GM18511 (cell line): ENCODE data around the gene CASKIN2.
"Not testable (repeated sequence)": the region's sequence is repeated elsewhere in the genome, so short reads cannot be mapped to it uniquely, and the experiment has no call there.

ENCODE experiments used
- ATAC-seq: cut with Tn5 transposase; IDR thresholded peaks from one replicate; pipeline ENCODE4 v1.9.1; 2021; ENCODE audit warnings: mild to moderate bottlenecking, moderate library complexity; ENCODE audit not compliant: unreplicated experiment

The CASKIN2 gene

GRCh38 chr17:75521951-75522727, 6.8 kb upstream of the CASKIN2 start:
- no peak for ATAC-seq

- ATAC-seq = no peak
Observed at GRCh38 chr17:75521290-75521689, 6.0 kb upstream of the CASKIN2 start.

GRCh38 chr17:75520413-75520812, 5.1 kb upstream of the CASKIN2 start:
- not testable (repeated sequence) for ATAC-seq

GRCh38 chr17:75518983-75519537, 3.7 kb upstream of the CASKIN2 start:
- no peak for ATAC-seq

- ATAC-seq = no peak
Observed at GRCh38 chr17:75518201-75518600, 2.9 kb upstream of the CASKIN2 start.

- ATAC-seq = no peak
Observed at GRCh38 chr17:75517297-75517865, 2.0 kb upstream of the CASKIN2 start.

GRCh38 chr17:75516619-75517296, 1.4 kb upstream of the CASKIN2 start:
- peak; percentile 24 for ATAC-seq

GRCh38 chr17:75516255-75516618, 900 bp upstream of the CASKIN2 start, which contains the start of gene TSEN54:
Gene TSEN54, plus strand, starts transcription at chr17:75516528. Its CDS starts 33 bp downstream, at chr17:75516561.
- peak; percentile 85 for ATAC-seq

- no peak for ATAC-seq
Observed at GRCh38 chr17:75514919-75515495, 330 bp downstream of the CASKIN2 start.

- ATAC-seq = no peak
Observed at GRCh38 chr17:75514299-75514918, 928 bp downstream of the CASKIN2 start.

- ATAC-seq = no peak
Observed at GRCh38 chr17:75513641-75514000, 1.7 kb downstream of the CASKIN2 start.

- no peak for ATAC-seq
Observed at GRCh38 chr17:75512926-75513640, 2.3 kb downstream of the CASKIN2 start.

- no peak for ATAC-seq
Observed at GRCh38 chr17:75511610-75512575, 3.4 kb downstream of the CASKIN2 start.

- ATAC-seq = no peak
Observed at GRCh38 chr17:75511270-75511609, 4.1 kb downstream of the CASKIN2 start.

- ATAC-seq = no peak
Observed at GRCh38 chr17:75509528-75510258, 5.6 kb downstream of the CASKIN2 start.

GRCh38 chr17:75508931-75509361, 6.4 kb downstream of the CASKIN2 start:
- no peak for ATAC-seq

- ATAC-seq = no peak
Observed at GRCh38 chr17:75507733-75508719, 7.3 kb downstream of the CASKIN2 start.
